Cerebellar cortex (tissue), 1 donor: ENCODE data around the gene KIF26B.
A peak's percentile ranks its signal among the peaks of the same experiment; 100 is the strongest.

Experiments used
- DNase-seq: peaks from one replicate; pipeline ENCODE4 v3.0.0-alpha.2; 2015; ENCODE audit warnings: low spot score

KIF26B gene

GRCh38 chr1:245133995-245134715 lies 20.6 kb upstream of the KIF26B start:
- DNase-seq: no peak

- DNase-seq: no peak
Observed at GRCh38 chr1:245142171-245142798, 12.5 kb upstream of the KIF26B start.

GRCh38 chr1:245142976-245143375 lies 11.8 kb upstream of the KIF26B start:
- DNase-seq: no peak

GRCh38 chr1:245143849-245144248 lies 10.9 kb upstream of the KIF26B start:
- DNase-seq: no peak

- no peak for DNase-seq
Observed at GRCh38 chr1:245148069-245148468, 6.7 kb upstream of the KIF26B start.

- DNase-seq: no peak
Observed at GRCh38 chr1:245148861-245149260, 5.9 kb upstream of the KIF26B start.

GRCh38 chr1:245153081-245153551 lies 1.7 kb upstream of the KIF26B start:
- peak; percentile 93 for DNase-seq

GRCh38 chr1:245153552-245154428 lies 995 bp upstream of the KIF26B start:
- DNase-seq: peak; percentile 25

GRCh38 chr1:245155272-245156040 lies 671 bp downstream of the KIF26B start:
- peak; percentile 61 for DNase-seq

- peak; percentile 84 for DNase-seq
Observed at GRCh38 chr1:245156041-245156735, 1.4 kb downstream of the KIF26B start.

- DNase-seq: peak; percentile 74
Observed at GRCh38 chr1:245156736-245157505, 2.1 kb downstream of the KIF26B start.

- DNase-seq: peak; percentile 34
Observed at GRCh38 chr1:245158913-245159312, 4.1 kb downstream of the KIF26B start.

GRCh38 chr1:245160288-245160687 lies 5.5 kb downstream of the KIF26B start:
- DNase-seq: peak; percentile 82

GRCh38 chr1:245160741-245161400 lies 6.1 kb downstream of the KIF26B start:
- DNase-seq: no peak

GRCh38 chr1:245161866-245162265 lies 7.1 kb downstream of the KIF26B start:
- DNase-seq: no peak

GRCh38 chr1:245166471-245166885 lies 11.7 kb downstream of the KIF26B start:
- peak; percentile 38 for DNase-seq

GRCh38 chr1:245168086-245168485 lies 13.3 kb downstream of the KIF26B start:
- DNase-seq: no peak

- no peak for DNase-seq
Observed at GRCh38 chr1:245168906-245169305, 14.1 kb downstream of the KIF26B start.

GRCh38 chr1:245169376-245169775 lies 14.6 kb downstream of the KIF26B start:
- DNase-seq: no peak

GRCh38 chr1:245172026-245172425 lies 17.2 kb downstream of the KIF26B start:
- DNase-seq: no peak
